Cardiac fibroblast (primary cell): Measurements from ENCODE around the gene DNM3.

Experiments used
- DNase-seq, 2 donors: peaks; one replicate each; pipeline versions ENCODE4 v3.0.0 to v3.0.0-alpha.2; 2010; ENCODE audit warnings: low read depth in 2 of 2
- H3K4me3 ChIP-seq, 2 donors: replicated peaks in 1 of 2; 1 replicate in 1 of 2; 2 replicates in 1 of 2; pipeline ENCODE4 v1.5.1; 2011; ENCODE audit warnings: low read depth in 2 of 2, low read length in 2 of 2, mild to moderate bottlenecking in 2 of 2, moderate library complexity in 1 of 2
- CTCF ChIP-seq: IDR thresholded peaks from one replicate; pipeline ENCODE4 v1.5.1; 2011; ENCODE audit warnings: low read depth, mild to moderate bottlenecking, low read length, inconsistent platforms

Gene DNM3

GRCh38 chr1:172324086-172324485 is 482.8 kb downstream of the DNM3 start:
- TF ChIP-seq CTCF: no peak
- no peak for DNase-seq
- no peak overlapping the region for H3K4me3 ChIP-seq

GRCh38 chr1:172324761-172325160 is 483.5 kb downstream of the DNM3 start:
- TF ChIP-seq CTCF: no peak
- no peak overlapping the region for H3K4me3 ChIP-seq
- DNase-seq: no peak

GRCh38 chr1:172325531-172325930 is 484.2 kb downstream of the DNM3 start:
- no peak for TF ChIP-seq CTCF
- H3K4me3 ChIP-seq: no peak overlapping the region
- peak; percentile 69 to 77 for DNase-seq

GRCh38 chr1:172326136-172326535 is 484.8 kb downstream of the DNM3 start:
- DNase-seq: no peak
- no peak for TF ChIP-seq CTCF
- H3K4me3 ChIP-seq: no peak overlapping the region

- no peak overlapping the region for H3K4me3 ChIP-seq
- no peak for TF ChIP-seq CTCF
- DNase-seq: no peak
Observed at GRCh38 chr1:172328266-172328665, 487.0 kb downstream of the DNM3 start.

GRCh38 chr1:172332230-172332629 is 490.9 kb downstream of the DNM3 start:
- no peak overlapping the region for H3K4me3 ChIP-seq
- TF ChIP-seq CTCF: no peak
- DNase-seq: no peak

GRCh38 chr1:172335377-172335776 is 494.1 kb downstream of the DNM3 start:
- no peak for TF ChIP-seq CTCF
- no peak for DNase-seq

More at GRCh38 chr1:172335377-172335776, 494.1 kb downstream of the DNM3 start:
- no peak overlapping the region for H3K4me3 ChIP-seq
